Skin of body (tissue), 2 donors: ENCODE results near the gene RGS11. TPM values are rescaled to one million over a fixed set of nuclear protein-coding genes. Genes with fewer than 3 reads are reported as not detected.
"Not testable (repeated sequence)": the region's sequence is repeated elsewhere in the genome, so short reads cannot be mapped to it uniquely, and the experiment has no call there.

ENCODE experiments used
- DNase-seq: peaks from one replicate; lab custom pipeline; 2025; lab: John Stamatoyannopoulos, UW
- total RNA-seq: library from RNA; depleted of rRNA; stranded (reverse); fragments of >200 nt; gene quantifications from one replicate; pipeline ENCODE4 v1.2.3, GENCODE V29; 2014

Gene RGS11
- total RNA-seq, 1 donor from 2014 or later, result 2.4 TPM

GRCh38 chr16:264440-264951, 11.2 kb downstream of the RGS11 start:
- no peak for DNase-seq

- no peak for DNase-seq
Observed at GRCh38 chr16:263944-264343, 11.8 kb downstream of the RGS11 start.

- DNase-seq, result no peak
Observed at GRCh38 chr16:263182-263774, 12.5 kb downstream of the RGS11 start.

- no peak for DNase-seq
Observed at GRCh38 chr16:262121-262745, 13.5 kb downstream of the RGS11 start.

- no peak for DNase-seq
Observed at GRCh38 chr16:261031-261691, 14.6 kb downstream of the RGS11 start.

- DNase-seq, result no peak
Observed at GRCh38 chr16:260326-260725, 15.4 kb downstream of the RGS11 start.

- no peak for DNase-seq
Observed at GRCh38 chr16:259814-260253, 15.9 kb downstream of the RGS11 start.

- DNase-seq, result no peak
Observed at GRCh38 chr16:259226-259625, 16.5 kb downstream of the RGS11 start.

GRCh38 chr16:258091-258490, 17.7 kb downstream of the RGS11 start:
- not testable (repeated sequence) for DNase-seq

- DNase-seq, result no peak
Observed at GRCh38 chr16:255183-255582, 20.6 kb downstream of the RGS11 start.

GRCh38 chr16:254461-254860, 21.3 kb downstream of the RGS11 start:
- no peak for DNase-seq

- DNase-seq, result no peak
Observed at GRCh38 chr16:253833-254232, 21.9 kb downstream of the RGS11 start.

GRCh38 chr16:252366-253337, 23.1 kb downstream of the RGS11 start:
- no peak for DNase-seq

GRCh38 chr16:249431-249830, 26.3 kb downstream of the RGS11 start:
- no peak for DNase-seq

GRCh38 chr16:247027-247426, 28.7 kb downstream of the RGS11 start:
- DNase-seq, result no peak

GRCh38 chr16:245105-245504, 30.6 kb downstream of the RGS11 start:
- no peak for DNase-seq

GRCh38 chr16:243348-243747, 32.4 kb downstream of the RGS11 start:
- DNase-seq, result no peak

- no peak for DNase-seq
Observed at GRCh38 chr16:242281-242680, 33.5 kb downstream of the RGS11 start.

GRCh38 chr16:240559-240958, 35.2 kb downstream of the RGS11 start:
- no peak for DNase-seq

GRCh38 chr16:239948-240277, 35.8 kb downstream of the RGS11 start:
- no peak for DNase-seq

GRCh38 chr16:234468-235305, 41.1 kb downstream of the RGS11 start, which contains the start of gene FAM234A:
Gene FAM234A (plus strand): TSS chr16:234821. CDS start chr16:254414, 19,593 bp downstream.
- peak; percentile 93 for DNase-seq
